Rectal smooth muscle tissue (tissue), 1 donor: ENCODE data around the gene APOLD1.

ENCODE experiments used
- H3K27ac ChIP-seq: one replicate; pipeline ENCODE4 v1.7.0; 2013; ENCODE audit warnings: low read depth, low read length, inconsistent platforms
- H3K27me3 ChIP-seq: one replicate; pipeline ENCODE4 v1.7.0; 2013; ENCODE audit warnings: low read length; ENCODE audit not compliant: control insufficient read depth, insufficient read depth
- H3K36me3 ChIP-seq: one replicate; pipeline ENCODE4 v1.7.0; 2013; ENCODE audit warnings: low read length; ENCODE audit not compliant: control insufficient read depth, insufficient read depth
- H3K4me1 ChIP-seq: one replicate; pipeline ENCODE4 v1.7.0; 2013; ENCODE audit warnings: low read length; ENCODE audit not compliant: control insufficient read depth, insufficient read depth
- H3K4me3 ChIP-seq: one replicate; pipeline ENCODE4 v1.7.0; 2013; ENCODE audit warnings: low read length
- H3K9ac ChIP-seq: one replicate; pipeline ENCODE4 v1.7.0; 2013; ENCODE audit warnings: low read length

Gene APOLD1

DNA sequence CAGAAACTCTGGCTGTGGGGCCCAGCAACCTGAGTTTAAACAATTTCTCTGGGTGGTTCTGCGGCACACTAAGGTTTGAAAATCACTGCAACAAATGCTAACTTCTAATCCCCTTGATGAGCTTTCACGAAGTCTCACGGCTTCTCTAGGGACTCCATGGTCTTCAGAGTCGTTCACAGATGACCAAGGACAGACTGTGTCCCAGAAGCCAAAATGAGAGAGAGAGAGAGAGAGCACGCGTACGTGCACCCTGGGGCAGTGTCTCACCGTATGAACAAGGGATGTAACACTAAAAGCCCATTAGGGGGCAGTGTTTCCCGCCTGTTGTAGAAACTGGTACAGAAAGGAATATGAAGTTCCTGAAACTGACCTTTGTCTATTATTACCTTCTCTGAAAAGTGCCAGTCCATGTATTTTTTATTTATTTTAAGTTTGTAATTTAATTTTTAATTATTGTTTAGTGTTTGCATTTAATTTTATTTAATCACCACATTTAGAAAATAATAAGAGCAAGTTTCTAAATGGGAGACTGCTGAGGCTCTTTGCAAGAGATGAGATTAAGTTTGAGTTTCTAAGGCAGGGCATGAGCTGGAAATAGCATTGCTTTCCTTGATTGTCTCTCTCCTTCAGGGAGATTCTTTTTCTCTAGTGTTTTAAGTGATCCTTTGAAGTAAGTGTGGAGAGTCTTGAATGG is 3.4 kb downstream of the APOLD1 start:
- no peaks in the 10 kb centered on the region for H3K27me3 ChIP-seq
- no peak overlapping the region for H3K27ac ChIP-seq
- no peak overlapping the region for H3K4me3 ChIP-seq
- H3K36me3 ChIP-seq: no peaks in the 10 kb centered on the region
- peaks cover 21% of the 10 kb centered on the region for H3K4me1 ChIP-seq
- H3K9ac ChIP-seq: no peak overlapping the region

- peaks cover 21% of the 10 kb centered on the region for H3K4me1 ChIP-seq
- H3K4me3 ChIP-seq: no peak overlapping the region
- H3K9ac ChIP-seq: no peak overlapping the region
- H3K27ac ChIP-seq: no peak overlapping the region
- H3K27me3 ChIP-seq: no peaks in the 10 kb centered on the region
- no peaks in the 10 kb centered on the region for H3K36me3 ChIP-seq
These were observed 5.5 kb downstream of the APOLD1 start for GRCh38 chr12:12790956-12791355.

- Histone ChIP-seq H3K27me3 (no peaks in the 10 kb centered on the region), H3K9ac (no peak overlapping the region), H3K27ac (peak overlapping the region; percentile 72), H3K4me3 (peak overlapping the region; percentile 53), H3K36me3 (no peaks in the 10 kb centered on the region), H3K4me1 (peaks cover 21% of the 10 kb centered on the region)
These were observed 6.4 kb downstream of the APOLD1 start for GRCh38 chr12:12791756-12792369.

GRCh38 chr12:12792421-12792820 is 7.0 kb downstream of the APOLD1 start:
- Histone ChIP-seq H3K27me3 (no peaks in the 10 kb centered on the region), H3K9ac (no peak overlapping the region), H3K4me3 (peak overlapping the region; percentile 23), H3K4me1 (peaks cover 18% of the 10 kb centered on the region), H3K36me3 (no peaks in the 10 kb centered on the region), H3K27ac (peak overlapping the region; percentile 72)

DNA sequence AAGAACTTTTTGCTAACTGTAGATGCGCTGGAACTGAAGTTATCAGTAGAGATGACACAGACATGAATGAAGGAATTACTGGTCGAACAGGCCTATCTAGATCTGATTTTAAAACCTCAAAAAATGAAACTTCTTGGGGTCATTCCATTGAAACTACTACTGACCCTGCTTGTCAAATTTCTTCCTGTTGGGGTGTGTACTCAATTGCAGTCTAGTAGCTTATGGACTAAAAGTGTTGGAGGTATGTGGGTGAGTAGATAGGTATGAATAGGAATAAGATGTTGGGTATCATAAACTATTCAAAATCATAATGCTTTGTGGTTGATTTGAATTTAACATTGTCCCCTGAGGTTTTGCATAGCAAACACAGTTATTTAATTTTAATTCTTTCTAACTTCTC is 9.2 kb downstream of the APOLD1 start:
- H3K27me3 ChIP-seq: no peaks in the 10 kb centered on the region
- H3K4me3 ChIP-seq: no peak overlapping the region
- H3K36me3 ChIP-seq: no peaks in the 10 kb centered on the region
- H3K9ac ChIP-seq: no peak overlapping the region
- H3K27ac ChIP-seq: no peak overlapping the region
- H3K4me1 ChIP-seq: peaks cover 16% of the 10 kb centered on the region

- Histone ChIP-seq H3K4me1 (peaks cover 16% of the 10 kb centered on the region), H3K4me3 (no peak overlapping the region), H3K36me3 (no peaks in the 10 kb centered on the region), H3K27me3 (no peaks in the 10 kb centered on the region), H3K9ac (no peak overlapping the region), H3K27ac (no peak overlapping the region)
These were observed 10.7 kb downstream of the APOLD1 start for GRCh38 chr12:12796171-12796570.

DNA sequence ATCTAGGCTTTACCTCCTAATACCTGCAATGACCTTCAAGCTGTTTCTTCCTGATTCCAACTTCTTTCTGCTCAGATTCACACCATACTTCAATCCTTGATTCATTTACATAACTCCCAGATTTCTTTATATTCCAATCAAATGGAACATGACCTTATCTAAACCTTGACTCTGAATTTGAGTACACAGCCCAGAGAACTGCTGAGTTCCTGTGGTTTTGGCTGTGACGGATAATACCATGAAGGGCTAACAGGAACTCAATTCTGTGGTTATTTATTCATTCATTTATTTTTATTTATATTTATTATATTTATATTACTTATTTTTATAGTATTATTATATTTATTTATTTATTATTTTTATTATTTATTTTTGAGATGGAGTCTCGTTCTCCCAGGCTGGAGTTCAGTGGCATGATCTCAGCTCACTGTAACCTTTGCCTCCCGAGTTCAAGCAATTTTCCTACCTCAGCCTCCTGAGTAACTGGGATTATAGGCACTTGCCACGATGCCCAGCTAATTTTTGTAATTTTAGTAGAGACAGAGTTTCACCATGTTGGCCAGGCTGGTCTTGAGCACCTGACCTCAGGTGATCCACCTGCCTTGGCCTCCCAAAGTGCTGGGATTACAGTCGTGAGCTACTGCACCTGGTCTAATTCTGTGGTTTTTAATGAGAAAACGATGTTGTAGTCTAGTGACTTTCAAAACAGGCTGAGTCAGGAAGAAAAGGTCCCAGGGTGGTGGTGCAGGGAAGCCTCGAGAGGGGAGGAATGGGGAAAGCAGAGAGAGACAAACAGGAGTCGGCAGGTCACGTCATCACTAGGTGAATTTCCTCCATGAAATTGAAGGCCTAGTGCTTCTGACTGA is 11.7 kb downstream of the APOLD1 start:
- no peak overlapping the region for H3K27ac ChIP-seq
- peaks cover 8% of the 10 kb centered on the region for H3K4me1 ChIP-seq
- no peaks in the 10 kb centered on the region for H3K36me3 ChIP-seq

DNA sequence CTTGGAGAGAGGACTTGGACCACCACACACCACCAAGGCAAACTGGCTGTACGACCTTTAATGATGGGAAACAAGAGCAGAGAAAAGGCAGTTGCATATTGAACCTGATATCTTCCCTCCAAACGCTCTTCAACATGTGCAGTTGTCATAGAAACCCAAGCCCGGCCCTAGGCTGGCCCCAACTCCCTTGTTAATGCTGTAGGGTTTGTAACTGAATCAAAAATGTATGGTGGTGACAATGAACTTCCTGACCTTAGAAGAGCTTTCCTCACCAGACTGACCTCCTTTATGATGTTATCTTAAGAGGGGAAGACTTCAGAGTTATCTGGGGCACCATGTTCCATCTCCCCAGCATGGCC is 12.3 kb downstream of the APOLD1 start:
- Histone ChIP-seq H3K9ac (no peak overlapping the region), H3K27ac (no peak overlapping the region), H3K36me3 (no peaks in the 10 kb centered on the region), H3K27me3 (no peaks in the 10 kb centered on the region), H3K4me3 (no peak overlapping the region), H3K4me1 (peaks cover 2% of the 10 kb centered on the region)

More for the DNA sequence above, 11.7 kb downstream of the APOLD1 start:
- Histone ChIP-seq H3K27me3 (no peaks in the 10 kb centered on the region), H3K4me3 (no peak overlapping the region), H3K9ac (no peak overlapping the region)

DNA sequence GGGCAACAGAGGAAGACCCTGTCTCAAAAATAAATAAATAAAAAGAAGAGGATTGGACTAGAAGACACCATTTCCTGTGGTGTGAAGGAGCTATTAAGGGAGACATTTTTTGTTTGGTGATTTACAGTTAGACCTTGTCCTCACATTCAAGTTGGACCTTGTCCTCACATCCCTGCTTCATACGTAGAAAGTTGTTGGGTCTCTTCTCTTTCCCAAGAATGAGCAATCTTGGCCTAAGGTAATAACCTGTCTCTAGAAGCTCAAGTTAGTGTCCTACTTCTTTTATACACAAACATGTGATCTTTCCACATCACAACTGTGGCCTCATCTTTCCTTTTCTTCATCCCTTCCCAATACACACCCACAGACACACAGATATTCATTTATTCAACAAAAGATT is 13.0 kb downstream of the APOLD1 start:
- Histone ChIP-seq H3K4me1 (peaks cover 3% of the 10 kb centered on the region), H3K4me3 (no peak overlapping the region), H3K27ac (no peak overlapping the region), H3K27me3 (no peaks in the 10 kb centered on the region), H3K9ac (no peak overlapping the region), H3K36me3 (no peaks in the 10 kb centered on the region)

- Histone ChIP-seq H3K4me3 (no peak overlapping the region), H3K36me3 (no peaks in the 10 kb centered on the region), H3K4me1 (peaks cover 3% of the 10 kb centered on the region), H3K27ac (no peak overlapping the region), H3K27me3 (no peaks in the 10 kb centered on the region), H3K9ac (no peak overlapping the region)
These were observed 13.9 kb downstream of the APOLD1 start for GRCh38 chr12:12799163-12799920.

GRCh38 chr12:12800406-12801180 is 15.1 kb downstream of the APOLD1 start:
- no peaks in the 10 kb centered on the region for H3K27me3 ChIP-seq
- H3K9ac ChIP-seq: no peak overlapping the region
- H3K4me1 ChIP-seq: peaks cover 3% of the 10 kb centered on the region
- no peak overlapping the region for H3K4me3 ChIP-seq
- H3K27ac ChIP-seq: no peak overlapping the region
- H3K36me3 ChIP-seq: no peaks in the 10 kb centered on the region
